WTC11 (cell line): ENCODE results near the gene POC1A.

Source experiments
- CREB1 ChIP-seq: sonication (generic); formaldehyde crosslinking; IDR thresholded peaks from 2 replicates; pipeline ENCODE4 v1.8.0; 2023; ENCODE audit warnings: mild to moderate bottlenecking, missing genetic modification reagents
- CREM ChIP-seq: sonication (generic); formaldehyde crosslinking; IDR thresholded peaks from 2 replicates; pipeline ENCODE4 v1.8.1; 2022; ENCODE audit warnings: mild to moderate bottlenecking, missing genetic modification reagents, moderate library complexity
- CTCF ChIP-seq: fragments of 200-600 bp; IDR thresholded peaks from 2 replicates; pipeline ENCODE4 v1.8.0; 2022; ENCODE audit warnings: antibody characterized with exemption
- ELF4 ChIP-seq: sonication (generic); formaldehyde crosslinking; IDR thresholded peaks from 2 replicates; pipeline ENCODE4 v1.8.1; 2022; ENCODE audit warnings: low read depth, mild to moderate bottlenecking, moderate library complexity, missing genetic modification reagents
- ESRRA ChIP-seq: sonication (generic); formaldehyde crosslinking; IDR thresholded peaks from 2 replicates; pipeline ENCODE4 v1.8.1; 2022; ENCODE audit warnings: mild to moderate bottlenecking, missing genetic modification reagents, borderline replicate concordance
- MXD4 ChIP-seq: fragments of 250-450 bp; sonication (Bioruptor Pico); IDR thresholded peaks from 2 replicates; pipeline ENCODE4 v1.8.0; 2021; ENCODE audit warnings: mild to moderate bottlenecking, moderate library complexity, borderline replicate concordance
- NFATC4 ChIP-seq: fragments of 250-450 bp; sonication (Bioruptor Pico); IDR thresholded peaks from 2 replicates; pipeline ENCODE4 v1.9.0; 2021; ENCODE audit warnings: mild to moderate bottlenecking
- NFYB ChIP-seq: sonication (generic); formaldehyde crosslinking; conservative IDR thresholded peaks from 2 replicates; pipeline ENCODE4 v1.8.0; 2022; ENCODE audit warnings: low read depth, missing genetic modification reagents
- ZNF121 ChIP-seq: sonication (generic); formaldehyde crosslinking; IDR thresholded peaks from 2 replicates; pipeline ENCODE4 v1.8.0; 2023; ENCODE audit warnings: missing genetic modification reagents
- ZSCAN18 ChIP-seq: fragments of 250-450 bp; sonication (Bioruptor Pico); IDR thresholded peaks from 2 replicates; pipeline ENCODE4 v2.1.2; 2022; ENCODE audit warnings: mild to moderate bottlenecking, moderate library complexity
- TF ChIP-seq, protein P1 (sequence below): sonication (generic); formaldehyde crosslinking; IDR thresholded peaks from 2 replicates; pipeline ENCODE4 v1.8.1; 2022; ENCODE audit warnings: mild to moderate bottlenecking, missing genetic modification reagents, moderate library complexity, borderline replicate concordance
- TF ChIP-seq, protein P2 (sequence below): fragments of 250-450 bp; sonication (Bioruptor Pico); IDR thresholded peaks from 2 replicates; pipeline ENCODE4 v1.9.0; 2021; ENCODE audit warnings: mild to moderate bottlenecking, borderline replicate concordance
- TF ChIP-seq, protein P3 (sequence below): sonication (generic); formaldehyde crosslinking; IDR thresholded peaks from 2 replicates; pipeline ENCODE4 v1.8.1; 2023; ENCODE audit warnings: mild to moderate bottlenecking, missing genetic modification reagents, borderline replicate concordance
- TF ChIP-seq, protein P4 (sequence below): sonication (generic); formaldehyde crosslinking; IDR thresholded peaks from 2 replicates; pipeline ENCODE4 v1.8.0; 2022; ENCODE audit warnings: mild to moderate bottlenecking, missing genetic modification reagents

- TF ChIP-seq ZNF121 (CRISPR knock-in tag) = no peak
- TF ChIP-seq ELF4 (CRISPR knock-in tag) = no peak
- TF ChIP-seq CTCF = no peak
- no peak for TF ChIP-seq NFATC4 (CRISPR knock-in tag)
- TF ChIP-seq, protein P1, sequence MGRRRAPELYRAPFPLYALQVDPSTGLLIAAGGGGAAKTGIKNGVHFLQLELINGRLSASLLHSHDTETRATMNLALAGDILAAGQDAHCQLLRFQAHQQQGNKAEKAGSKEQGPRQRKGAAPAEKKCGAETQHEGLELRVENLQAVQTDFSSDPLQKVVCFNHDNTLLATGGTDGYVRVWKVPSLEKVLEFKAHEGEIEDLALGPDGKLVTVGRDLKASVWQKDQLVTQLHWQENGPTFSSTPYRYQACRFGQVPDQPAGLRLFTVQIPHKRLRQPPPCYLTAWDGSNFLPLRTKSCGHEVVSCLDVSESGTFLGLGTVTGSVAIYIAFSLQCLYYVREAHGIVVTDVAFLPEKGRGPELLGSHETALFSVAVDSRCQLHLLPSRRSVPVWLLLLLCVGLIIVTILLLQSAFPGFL (CRISPR knock-in tag) = no peak
- TF ChIP-seq CREB1 (CRISPR knock-in tag) = no peak
- no peak for TF ChIP-seq MXD4
- TF ChIP-seq ESRRA (CRISPR knock-in tag) = no peak
- TF ChIP-seq, protein P2, sequence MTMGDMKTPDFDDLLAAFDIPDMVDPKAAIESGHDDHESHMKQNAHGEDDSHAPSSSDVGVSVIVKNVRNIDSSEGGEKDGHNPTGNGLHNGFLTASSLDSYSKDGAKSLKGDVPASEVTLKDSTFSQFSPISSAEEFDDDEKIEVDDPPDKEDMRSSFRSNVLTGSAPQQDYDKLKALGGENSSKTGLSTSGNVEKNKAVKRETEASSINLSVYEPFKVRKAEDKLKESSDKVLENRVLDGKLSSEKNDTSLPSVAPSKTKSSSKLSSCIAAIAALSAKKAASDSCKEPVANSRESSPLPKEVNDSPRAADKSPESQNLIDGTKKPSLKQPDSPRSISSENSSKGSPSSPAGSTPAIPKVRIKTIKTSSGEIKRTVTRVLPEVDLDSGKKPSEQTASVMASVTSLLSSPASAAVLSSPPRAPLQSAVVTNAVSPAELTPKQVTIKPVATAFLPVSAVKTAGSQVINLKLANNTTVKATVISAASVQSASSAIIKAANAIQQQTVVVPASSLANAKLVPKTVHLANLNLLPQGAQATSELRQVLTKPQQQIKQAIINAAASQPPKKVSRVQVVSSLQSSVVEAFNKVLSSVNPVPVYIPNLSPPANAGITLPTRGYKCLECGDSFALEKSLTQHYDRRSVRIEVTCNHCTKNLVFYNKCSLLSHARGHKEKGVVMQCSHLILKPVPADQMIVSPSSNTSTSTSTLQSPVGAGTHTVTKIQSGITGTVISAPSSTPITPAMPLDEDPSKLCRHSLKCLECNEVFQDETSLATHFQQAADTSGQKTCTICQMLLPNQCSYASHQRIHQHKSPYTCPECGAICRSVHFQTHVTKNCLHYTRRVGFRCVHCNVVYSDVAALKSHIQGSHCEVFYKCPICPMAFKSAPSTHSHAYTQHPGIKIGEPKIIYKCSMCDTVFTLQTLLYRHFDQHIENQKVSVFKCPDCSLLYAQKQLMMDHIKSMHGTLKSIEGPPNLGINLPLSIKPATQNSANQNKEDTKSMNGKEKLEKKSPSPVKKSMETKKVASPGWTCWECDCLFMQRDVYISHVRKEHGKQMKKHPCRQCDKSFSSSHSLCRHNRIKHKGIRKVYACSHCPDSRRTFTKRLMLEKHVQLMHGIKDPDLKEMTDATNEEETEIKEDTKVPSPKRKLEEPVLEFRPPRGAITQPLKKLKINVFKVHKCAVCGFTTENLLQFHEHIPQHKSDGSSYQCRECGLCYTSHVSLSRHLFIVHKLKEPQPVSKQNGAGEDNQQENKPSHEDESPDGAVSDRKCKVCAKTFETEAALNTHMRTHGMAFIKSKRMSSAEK (CRISPR knock-in tag) = no peak
- TF ChIP-seq, protein P3, sequence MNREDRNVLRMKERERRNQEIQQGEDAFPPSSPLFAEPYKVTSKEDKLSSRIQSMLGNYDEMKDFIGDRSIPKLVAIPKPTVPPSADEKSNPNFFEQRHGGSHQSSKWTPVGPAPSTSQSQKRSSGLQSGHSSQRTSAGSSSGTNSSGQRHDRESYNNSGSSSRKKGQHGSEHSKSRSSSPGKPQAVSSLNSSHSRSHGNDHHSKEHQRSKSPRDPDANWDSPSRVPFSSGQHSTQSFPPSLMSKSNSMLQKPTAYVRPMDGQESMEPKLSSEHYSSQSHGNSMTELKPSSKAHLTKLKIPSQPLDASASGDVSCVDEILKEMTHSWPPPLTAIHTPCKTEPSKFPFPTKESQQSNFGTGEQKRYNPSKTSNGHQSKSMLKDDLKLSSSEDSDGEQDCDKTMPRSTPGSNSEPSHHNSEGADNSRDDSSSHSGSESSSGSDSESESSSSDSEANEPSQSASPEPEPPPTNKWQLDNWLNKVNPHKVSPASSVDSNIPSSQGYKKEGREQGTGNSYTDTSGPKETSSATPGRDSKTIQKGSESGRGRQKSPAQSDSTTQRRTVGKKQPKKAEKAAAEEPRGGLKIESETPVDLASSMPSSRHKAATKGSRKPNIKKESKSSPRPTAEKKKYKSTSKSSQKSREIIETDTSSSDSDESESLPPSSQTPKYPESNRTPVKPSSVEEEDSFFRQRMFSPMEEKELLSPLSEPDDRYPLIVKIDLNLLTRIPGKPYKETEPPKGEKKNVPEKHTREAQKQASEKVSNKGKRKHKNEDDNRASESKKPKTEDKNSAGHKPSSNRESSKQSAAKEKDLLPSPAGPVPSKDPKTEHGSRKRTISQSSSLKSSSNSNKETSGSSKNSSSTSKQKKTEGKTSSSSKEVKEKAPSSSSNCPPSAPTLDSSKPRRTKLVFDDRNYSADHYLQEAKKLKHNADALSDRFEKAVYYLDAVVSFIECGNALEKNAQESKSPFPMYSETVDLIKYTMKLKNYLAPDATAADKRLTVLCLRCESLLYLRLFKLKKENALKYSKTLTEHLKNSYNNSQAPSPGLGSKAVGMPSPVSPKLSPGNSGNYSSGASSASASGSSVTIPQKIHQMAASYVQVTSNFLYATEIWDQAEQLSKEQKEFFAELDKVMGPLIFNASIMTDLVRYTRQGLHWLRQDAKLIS = no peak
- TF ChIP-seq, protein P4, sequence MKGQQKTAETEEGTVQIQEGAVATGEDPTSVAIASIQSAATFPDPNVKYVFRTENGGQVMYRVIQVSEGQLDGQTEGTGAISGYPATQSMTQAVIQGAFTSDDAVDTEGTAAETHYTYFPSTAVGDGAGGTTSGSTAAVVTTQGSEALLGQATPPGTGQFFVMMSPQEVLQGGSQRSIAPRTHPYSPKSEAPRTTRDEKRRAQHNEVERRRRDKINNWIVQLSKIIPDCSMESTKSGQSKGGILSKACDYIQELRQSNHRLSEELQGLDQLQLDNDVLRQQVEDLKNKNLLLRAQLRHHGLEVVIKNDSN (CRISPR knock-in tag) = no peak
- no peak for TF ChIP-seq ZSCAN18 (CRISPR knock-in tag)
- TF ChIP-seq CREM (CRISPR knock-in tag) = no peak
- no peak for TF ChIP-seq NFYB (CRISPR knock-in tag)
Observed at GRCh38 chr3:52119826-52120225, 34.4 kb downstream of the POC1A start.
